ENCODE data around the gene ABCA5.
"Not testable (repeated sequence)": the region's sequence is repeated elsewhere in the genome, so short reads cannot be mapped to it uniquely, and the experiment has no call there.

The ABCA5 gene

DNA sequence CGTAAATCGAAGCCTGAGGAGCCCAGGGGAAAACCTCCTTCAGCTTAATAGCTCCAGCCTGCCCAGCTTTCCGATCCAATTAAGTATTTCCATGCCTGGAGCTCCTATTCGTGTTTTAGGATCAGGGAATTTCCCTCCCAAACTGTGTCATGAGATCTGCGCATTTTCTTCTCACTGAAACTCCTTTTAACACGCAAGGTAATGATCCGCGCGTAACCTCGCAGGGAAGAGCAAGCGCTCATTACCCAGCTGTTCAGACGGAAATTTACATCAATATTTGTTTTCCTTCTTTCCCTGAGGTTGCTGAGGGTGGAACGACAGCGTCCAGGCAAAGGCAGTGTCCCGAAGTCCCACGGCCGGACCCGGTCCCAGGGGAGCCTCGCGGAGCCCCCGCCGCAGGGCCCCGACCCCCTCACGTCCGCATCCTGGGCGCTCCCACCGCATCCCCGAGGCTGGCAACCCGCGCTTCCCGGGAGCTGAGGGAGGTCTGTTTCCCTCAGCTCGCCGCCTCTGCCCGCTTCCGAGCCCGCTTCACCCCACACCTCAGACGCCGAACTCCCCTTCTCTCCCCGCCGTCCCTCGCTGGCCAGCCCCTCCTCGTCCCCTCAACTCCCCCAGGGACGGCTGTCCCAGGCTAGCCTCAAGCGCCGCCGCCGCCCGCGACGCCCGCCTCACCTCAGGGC is 415 bp downstream of the ABCA5 start:
- DNase-seq, result no peak

DNA sequence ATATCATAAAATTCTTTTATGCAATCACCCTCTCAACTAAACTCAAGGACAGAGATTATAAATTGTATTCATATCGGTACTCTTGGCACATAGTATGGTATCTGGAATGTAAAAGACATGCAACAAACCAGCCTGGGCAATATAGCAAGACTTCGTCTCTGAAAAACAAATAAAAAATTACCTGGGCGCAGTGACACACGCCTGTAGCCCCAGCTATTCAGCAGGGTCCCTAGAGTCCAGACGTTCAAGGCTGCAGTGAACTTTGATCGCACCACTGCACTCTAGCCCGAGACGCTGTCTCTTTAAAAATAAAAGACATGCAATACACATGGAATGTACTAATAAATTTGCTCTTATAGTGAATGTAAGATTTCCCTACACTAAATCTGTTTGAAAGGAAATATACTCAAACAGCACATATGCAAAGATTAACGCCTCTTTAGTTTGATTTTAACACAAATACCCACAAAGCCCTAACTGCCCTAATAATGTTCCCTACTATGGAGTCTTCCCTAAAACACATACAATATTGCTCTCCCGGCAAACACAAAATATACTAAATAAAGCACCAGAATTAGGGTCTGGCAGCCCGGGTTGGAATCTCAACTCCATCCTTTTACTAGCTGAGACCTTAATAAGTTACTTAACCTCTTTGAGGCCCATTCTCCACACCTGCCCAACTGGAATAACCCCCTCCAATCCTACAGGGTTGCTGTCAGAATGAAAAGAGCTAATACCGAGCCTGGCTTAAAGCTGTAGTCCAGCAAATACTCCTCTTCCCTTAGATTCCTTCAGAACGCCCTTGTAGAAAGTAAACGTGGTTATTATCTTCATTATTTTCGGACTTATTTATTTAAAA is 1.2 kb downstream of the ABCA5 start:
- DNase-seq, result no peak

DNA sequence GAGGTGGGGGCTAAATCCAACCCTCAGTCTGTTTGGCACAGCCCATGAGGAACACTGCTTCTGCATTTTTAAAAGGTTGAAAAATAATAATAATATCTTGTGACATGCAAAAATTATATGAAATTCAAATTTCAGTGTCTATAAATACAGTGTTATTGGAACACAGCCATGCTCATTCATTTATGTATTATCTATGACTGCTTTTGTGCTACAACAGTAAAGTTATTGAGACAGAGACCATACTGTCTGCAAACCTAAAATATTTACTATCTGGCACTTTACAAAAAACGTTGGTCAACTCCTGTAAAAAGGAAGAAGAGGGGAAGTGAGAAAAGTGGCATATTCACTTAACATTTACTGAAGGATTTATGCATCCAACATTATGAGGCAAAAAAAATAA is 3.1 kb downstream of the ABCA5 start:
- no peak for DNase-seq

DNA sequence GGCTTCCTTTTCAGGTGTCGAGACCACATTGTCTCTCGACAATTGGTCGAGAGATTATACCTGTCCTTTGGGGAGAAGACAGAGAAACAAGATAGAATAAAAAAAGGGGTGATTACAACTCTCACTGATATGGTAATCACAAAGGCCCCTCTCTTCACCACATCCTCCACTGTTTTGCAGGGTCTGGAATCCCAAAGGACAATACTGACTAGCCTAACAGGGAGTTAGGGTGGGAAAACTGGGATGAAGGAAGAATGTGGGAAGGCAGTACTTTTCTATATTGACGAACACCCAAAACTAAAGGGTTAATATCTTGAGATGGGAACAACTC is 6.1 kb downstream of the ABCA5 start:
- no peak for DNase-seq

GRCh38 chr17:69320210-69320907 is 6.6 kb downstream of the ABCA5 start:
- DNase-seq, result no peak

DNA sequence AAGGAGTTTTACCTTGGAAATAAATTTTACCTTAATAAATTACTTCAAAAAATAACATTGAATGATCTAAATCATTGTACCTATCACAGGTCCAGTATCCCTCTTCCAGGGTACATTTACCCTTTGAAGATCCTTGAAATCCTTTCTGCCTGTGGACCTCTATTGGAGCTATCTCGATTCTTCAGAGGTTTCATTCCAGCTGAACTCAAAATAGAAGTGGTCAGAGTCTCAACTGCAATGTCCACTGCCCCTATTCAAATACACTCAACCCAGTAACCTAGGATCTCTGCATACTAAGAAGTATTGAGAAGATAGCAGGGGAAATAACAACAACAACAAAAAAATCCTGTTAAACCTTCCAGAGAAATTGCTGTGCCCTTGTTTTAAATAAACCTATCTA is 9.3 kb downstream of the ABCA5 start:
- no peak for DNase-seq

DNA sequence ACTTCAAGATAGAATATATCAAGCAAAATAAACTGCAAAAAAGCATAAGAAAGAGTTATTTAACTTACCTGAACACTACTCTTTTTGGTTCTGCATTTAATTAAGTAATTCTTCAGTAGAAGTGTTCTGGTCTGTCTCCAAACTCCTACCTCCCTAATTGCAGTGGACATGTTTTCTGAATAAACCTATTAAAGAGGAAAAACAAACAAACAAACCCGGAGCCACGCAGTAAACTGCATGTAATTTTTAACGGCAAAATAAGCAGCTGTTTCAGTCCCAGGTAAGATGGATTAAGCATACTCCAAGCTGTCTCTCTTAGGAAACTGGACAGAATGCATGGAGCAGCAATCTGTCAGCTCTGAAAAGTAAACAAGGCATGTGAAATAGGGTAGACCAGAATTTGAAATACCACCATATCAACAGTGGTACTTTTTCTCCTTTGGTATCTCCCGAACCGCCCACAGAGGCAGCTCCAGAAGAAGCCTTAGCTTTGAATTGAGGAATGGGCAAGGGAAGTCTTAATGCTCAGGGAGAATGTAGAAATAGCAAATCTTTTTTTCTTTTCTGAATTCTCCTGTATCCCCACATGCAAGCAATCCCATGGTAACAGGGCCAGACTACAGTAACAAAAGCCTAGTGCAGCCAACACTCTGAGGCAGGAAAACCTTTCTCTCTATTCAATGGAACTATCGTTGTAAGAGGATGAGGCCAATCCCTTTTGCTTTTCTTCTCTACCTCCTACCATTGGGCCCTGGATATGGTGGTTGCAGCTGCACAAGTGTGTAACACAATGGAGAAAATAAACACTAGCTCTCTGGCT is 12.5 kb downstream of the ABCA5 start:
- DNase-seq, result no peak

- DNase-seq, result no peak
Measured at GRCh38 chr17:69305177-69305576, 21.8 kb downstream of the ABCA5 start.

- no peak for DNase-seq
Measured at GRCh38 chr17:69302682-69303081, 24.3 kb downstream of the ABCA5 start.

- DNase-seq, result no peak
Measured at GRCh38 chr17:69300222-69300621, 26.7 kb downstream of the ABCA5 start.

- DNase-seq, result not testable (repeated sequence)
Measured at GRCh38 chr17:69298120-69298722, 28.7 kb downstream of the ABCA5 start.

- DNase-seq, result no peak
Measured at GRCh38 chr17:69287168-69287567, 39.8 kb downstream of the ABCA5 start.

DNA sequence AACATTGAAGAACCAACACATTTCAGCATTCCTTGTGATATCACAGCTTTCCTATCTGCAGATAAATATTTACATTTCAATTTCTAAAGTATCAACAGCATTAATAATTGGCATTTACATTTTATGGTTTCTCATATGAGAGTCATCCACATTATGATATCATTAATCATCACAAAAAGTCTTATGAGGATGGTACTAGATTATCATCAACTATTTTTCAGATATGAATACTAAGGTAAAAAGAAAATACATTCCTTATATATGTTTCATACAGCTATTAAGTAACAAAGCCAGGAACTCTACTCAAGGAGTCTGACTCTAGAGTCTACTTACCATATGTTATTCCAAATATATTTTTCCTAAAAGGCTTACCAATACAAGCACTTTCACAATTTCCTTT is 40.7 kb downstream of the ABCA5 start:
- DNase-seq, result no peak

DNA sequence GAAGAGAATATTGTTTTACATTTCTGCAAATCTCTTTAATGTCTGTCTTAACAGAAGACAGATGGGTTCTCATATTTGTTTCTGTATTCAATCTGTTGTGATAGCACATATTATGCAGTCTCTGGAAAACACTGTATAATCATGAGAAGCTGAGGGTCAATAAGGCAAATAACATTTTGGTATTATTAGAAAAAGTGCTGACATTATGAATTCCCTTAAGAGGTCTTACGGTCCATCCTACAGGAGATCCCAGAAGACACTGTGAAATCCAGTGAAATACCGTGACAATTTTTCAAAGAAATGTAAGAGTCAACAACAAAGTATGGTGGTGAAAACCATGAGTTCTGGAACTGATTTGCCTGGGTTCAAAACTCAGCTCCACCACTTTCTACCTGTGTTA is 42.3 kb downstream of the ABCA5 start:
- no peak for DNase-seq

- DNase-seq, result no peak
Measured at GRCh38 chr17:69282002-69282401, 44.9 kb downstream of the ABCA5 start.

GRCh38 chr17:69276279-69276678 is 50.7 kb downstream of the ABCA5 start:
- not testable (repeated sequence) for DNase-seq

DNA sequence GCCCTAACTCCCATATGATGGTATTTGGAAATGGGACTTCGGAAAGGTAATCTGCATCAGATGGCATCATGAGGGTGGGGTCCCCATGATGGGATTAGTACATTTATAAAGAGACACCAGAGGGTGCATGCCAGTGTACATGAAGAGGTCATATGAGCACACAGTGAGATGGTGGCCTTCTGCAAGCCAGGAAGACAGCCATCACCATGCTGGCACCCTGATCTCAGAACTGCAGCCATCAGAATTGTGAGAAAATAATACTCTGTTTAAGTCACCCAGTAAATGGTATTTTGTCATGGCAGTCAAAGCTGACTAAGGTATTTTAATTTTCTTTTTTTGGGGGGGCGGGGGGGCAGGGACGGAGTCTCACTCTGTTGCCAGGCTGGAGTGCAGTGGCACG is 51.2 kb downstream of the ABCA5 start:
- DNase-seq, result no peak

DNA sequence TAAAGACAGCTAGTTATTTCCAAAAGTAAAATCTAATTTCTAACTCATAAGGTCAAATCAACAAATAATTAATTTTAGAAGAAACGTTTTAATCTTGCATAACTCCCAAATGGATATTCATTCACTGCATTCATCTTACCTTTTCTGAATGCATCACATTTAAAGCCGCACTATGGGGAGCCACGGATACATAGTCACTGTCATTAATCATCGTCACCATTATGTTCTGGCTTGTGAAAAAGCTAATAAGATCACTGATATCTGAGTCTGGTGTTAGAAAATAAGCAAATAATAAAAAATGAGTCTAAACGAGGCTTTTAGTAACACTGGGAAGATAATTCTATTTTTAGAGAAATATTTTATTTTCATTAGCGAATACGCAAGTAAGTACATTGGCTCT is 55.9 kb downstream of the ABCA5 start:
- no peak for DNase-seq

DNA sequence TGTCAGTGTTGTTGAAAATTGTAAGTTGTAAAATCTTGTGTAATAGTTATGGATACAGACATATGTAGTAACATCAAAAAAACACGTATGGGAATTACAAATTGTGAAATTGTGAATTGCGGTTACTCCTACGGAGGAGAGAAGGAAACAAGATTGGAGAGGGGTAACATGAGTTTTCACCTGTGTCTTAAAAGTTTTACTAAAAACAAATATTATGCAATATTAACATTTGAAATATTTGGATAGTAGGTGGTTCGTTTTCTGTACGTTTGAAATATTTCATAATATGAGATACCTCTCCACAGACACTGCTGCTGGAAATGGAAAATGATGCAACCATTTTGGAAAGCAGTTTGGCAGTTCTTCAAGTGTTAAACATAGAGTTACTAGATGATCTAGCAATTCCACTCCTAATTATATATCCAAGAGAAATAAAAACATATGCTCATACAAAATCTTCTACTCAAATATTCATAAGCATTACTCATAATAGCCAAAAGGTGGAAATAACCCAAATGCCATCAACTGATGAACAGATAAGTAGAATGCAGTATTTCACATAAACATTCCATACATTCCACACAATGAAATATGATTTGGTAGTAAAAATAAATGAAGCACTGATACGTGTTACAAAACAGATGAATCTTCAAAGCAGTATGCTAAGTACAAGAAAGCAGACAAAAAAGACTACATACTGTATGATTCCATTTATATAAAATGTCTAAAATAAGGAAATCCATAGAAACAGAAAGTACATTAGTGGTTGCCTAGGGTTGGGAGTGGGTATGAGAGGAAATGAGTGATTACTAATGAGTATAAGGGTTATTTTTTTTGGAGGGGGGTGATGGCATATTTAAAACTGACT is 57.6 kb downstream of the ABCA5 start:
- no peak for DNase-seq

DNA sequence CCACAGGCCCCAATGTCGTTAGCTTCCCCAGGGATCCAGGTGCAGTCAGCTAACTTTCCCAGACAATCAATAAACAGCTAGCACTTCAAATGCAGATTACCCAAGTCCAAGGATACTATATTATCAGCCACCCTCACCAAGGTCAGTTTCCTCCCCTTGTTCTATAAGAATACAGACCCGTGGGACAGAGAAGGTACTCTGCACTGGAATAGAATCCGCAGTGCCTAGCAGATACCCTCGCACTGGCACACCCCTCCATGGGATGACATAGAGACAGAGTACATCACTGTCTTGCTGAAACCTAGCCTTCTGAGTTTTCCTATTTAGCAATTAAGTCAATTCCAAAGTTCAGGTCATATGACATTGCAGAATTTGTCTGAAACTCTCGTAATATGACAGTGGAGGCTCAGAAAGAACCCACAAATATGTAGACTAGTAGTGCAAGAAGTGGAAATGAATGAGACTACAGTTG is 58.4 kb downstream of the ABCA5 start:
- no peak for DNase-seq

GRCh38 chr17:69267219-69267618 is 59.7 kb downstream of the ABCA5 start:
- DNase-seq, result no peak

DNA sequence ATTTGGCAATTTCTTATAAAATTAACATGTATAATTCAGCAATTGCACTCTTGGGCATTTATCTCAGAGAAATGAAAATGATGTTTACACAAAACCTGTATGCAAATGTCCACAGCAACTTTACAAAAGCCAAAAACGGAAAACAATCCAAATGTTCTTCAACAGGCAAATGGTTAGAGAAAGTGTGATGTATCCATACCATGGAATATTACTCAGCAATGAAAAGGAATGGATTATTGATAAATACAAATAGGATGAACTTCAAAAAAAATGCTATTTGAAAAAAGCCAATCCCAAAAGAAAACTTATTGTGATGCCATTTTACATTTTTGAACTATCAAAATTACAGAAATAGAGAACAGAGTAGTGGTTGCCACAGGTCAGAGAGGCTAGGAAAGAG is 61.1 kb downstream of the ABCA5 start:
- DNase-seq, result no peak

Data from GOT3 (cell line).